MM.1S (cell line): ENCODE data around the gene PPP2R5B.

Experiments
- DNase-seq: peaks from one replicate; pipeline ENCODE4 v3.0.0-alpha.2; 2015
- H2AFZ ChIP-seq: fragments of 300-600 bp; sonication (generic); 2 replicates; pipeline ENCODE4 v1.6.0; 2016; ENCODE audit warnings: antibody characterized with exemption, low read length
- H3F3A ChIP-seq: fragments of 300-600 bp; sonication (generic); 2 replicates; pipeline ENCODE4 v1.6.1; 2016; ENCODE audit warnings: mild to moderate bottlenecking, antibody characterized with exemption, low read length, moderate library complexity, mixed read lengths; ENCODE audit not compliant: insufficient read depth
- H3K27ac ChIP-seq: fragments of 300-600 bp; sonication (generic); 2 replicates; pipeline ENCODE4 v1.5.1; 2016; ENCODE audit warnings: mild to moderate bottlenecking, low read length
- H3K27me3 ChIP-seq: fragments of 300-600 bp; sonication (generic); replicated peaks from 2 replicates; pipeline ENCODE4 v1.6.0; 2016; ENCODE audit warnings: low read length; ENCODE audit not compliant: insufficient read depth
- H3K36me3 ChIP-seq: fragments of 300-600 bp; sonication (generic); replicated peaks from 2 replicates; pipeline ENCODE4 v1.6.1; 2016; ENCODE audit warnings: mild to moderate bottlenecking, low read length, mixed read lengths; ENCODE audit not compliant: insufficient read depth
- H3K4me1 ChIP-seq: fragments of 300-600 bp; sonication (generic); 2 replicates; pipeline ENCODE4 v1.6.1; 2016; ENCODE audit warnings: low read length, mixed read lengths
- H3K4me2 ChIP-seq: fragments of 300-600 bp; sonication (generic); 2 replicates; pipeline ENCODE4 v1.6.0; 2016; ENCODE audit warnings: low read depth, low read length
- H3K4me3 ChIP-seq: fragments of 300-600 bp; sonication (generic); 2 replicates; pipeline ENCODE4 v1.5.1; 2016; ENCODE audit warnings: low read length, mixed read lengths
- H3K79me2 ChIP-seq: fragments of 300-600 bp; sonication (generic); 2 replicates; pipeline ENCODE4 v1.6.1; 2016; ENCODE audit warnings: mixed run types, low read length, mixed read lengths
- H3K9ac ChIP-seq: fragments of 300-600 bp; sonication (generic); 2 replicates; pipeline ENCODE4 v1.6.1; 2016; ENCODE audit warnings: low read length, mixed read lengths
- H3K9me2 ChIP-seq: fragments of 300-600 bp; sonication (generic); replicated peaks from 2 replicates; pipeline ENCODE4 v1.6.1; 2016; ENCODE audit warnings: mild to moderate bottlenecking, low read length, mixed read lengths; ENCODE audit not compliant: insufficient read depth
- H3K9me3 ChIP-seq: fragments of 300-600 bp; sonication (generic); replicated peaks from 2 replicates; pipeline ENCODE4 v1.6.1; 2016; ENCODE audit warnings: mild to moderate bottlenecking, low read length, mixed read lengths; ENCODE audit not compliant: insufficient read depth
- H4K20me1 ChIP-seq: fragments of 300-600 bp; sonication (generic); 2 replicates; pipeline ENCODE4 v1.6.1; 2016; ENCODE audit warnings: mild to moderate bottlenecking, low read length, moderate library complexity, mixed read lengths; ENCODE audit not compliant: insufficient read depth
- EZH2 ChIP-seq: fragments of 300-600 bp; sonication (generic); optimal IDR thresholded peaks from 2 replicates; pipeline ENCODE3; 2017; ENCODE audit warnings: low read depth, mild to moderate bottlenecking, antibody characterized with exemption, low read length, mixed read lengths
- EZH2phosphoT487 ChIP-seq: fragments of 300-600 bp; sonication (generic); IDR thresholded peaks from 2 replicates; pipeline ENCODE4 v1.6.1; 2018; ENCODE audit warnings: antibody characterized with exemption, low read length
- TF ChIP-seq, protein P1 (sequence below): fragments of 300-600 bp; sonication (generic); IDR thresholded peaks from 2 replicates; pipeline ENCODE4 v1.5.1; 2016; ENCODE audit warnings: antibody characterized with exemption, low read length, mixed read lengths

PPP2R5B gene

DNA sequence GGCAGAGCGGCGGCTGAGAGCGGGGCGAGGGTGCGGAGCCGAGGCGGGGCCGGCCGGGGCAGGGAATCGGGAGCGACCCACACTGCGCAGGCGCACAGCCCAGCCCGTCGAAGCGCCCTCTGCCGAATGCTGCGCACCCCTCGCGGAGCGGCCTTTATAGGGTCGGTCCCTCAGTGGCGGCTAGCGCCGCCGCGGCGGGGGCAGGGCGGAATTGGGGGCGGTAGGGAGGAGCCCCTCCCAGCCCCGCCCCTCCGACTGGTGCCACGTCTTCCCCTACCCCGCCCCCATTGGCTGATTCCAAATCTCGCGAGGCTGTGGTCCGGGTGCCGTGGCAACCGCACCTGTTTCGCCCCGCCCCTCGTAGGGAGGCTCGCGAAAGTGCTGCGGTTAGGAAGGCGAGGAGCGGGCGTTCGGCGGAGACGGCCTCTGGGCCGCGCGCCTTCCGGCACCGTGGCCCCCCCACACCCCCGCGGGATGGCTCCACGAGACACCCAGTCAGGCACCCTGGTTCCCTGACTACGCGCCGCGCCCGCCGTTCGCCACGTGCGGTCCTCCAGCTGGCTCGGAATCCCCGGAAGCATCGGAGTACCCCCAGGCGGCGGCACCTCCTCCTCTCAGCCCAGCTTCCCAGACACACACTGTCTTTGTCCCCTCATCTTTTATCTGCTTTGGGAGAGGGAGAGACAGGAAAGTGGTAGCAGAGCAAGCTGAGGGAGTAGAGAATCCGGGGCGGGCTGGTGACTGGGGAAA is 45.8 kb upstream of the PPP2R5B start, which contains the start of gene EHD1:
EHD1 (minus strand) TSS at position 128 of the 750 bp plus-strand sequence. CDS start 157 bp downstream, outside the sequence.
- Histone ChIP-seq H3K79me2 (peaks cover 41% of the 10 kb centered on the region), H3K4me3 (peak within 1 kb of the TSS; percentile 96), H3F3A (peaks cover 16% of the 10 kb centered on the region), H2AFZ (peak within 1 kb of the TSS; percentile 88), H3K9me3 (no peaks in the 10 kb centered on the region), H3K27me3 (peaks cover 22% of the 10 kb centered on the region), H3K36me3 (no peaks in the 10 kb centered on the region), H3K27ac (peak within 1 kb of the TSS; percentile 48), H4K20me1 (no peaks in the 10 kb centered on the region), H3K9ac (peak within 1 kb of the TSS; percentile 76), H3K4me2 (peak within 1 kb of the TSS; percentile 99), H3K9me2 (no peaks in the 10 kb centered on the region), H3K4me1 (peaks cover 30% of the 10 kb centered on the region)
- peak; percentile 99 for DNase-seq
- TF ChIP-seq, protein P1, sequence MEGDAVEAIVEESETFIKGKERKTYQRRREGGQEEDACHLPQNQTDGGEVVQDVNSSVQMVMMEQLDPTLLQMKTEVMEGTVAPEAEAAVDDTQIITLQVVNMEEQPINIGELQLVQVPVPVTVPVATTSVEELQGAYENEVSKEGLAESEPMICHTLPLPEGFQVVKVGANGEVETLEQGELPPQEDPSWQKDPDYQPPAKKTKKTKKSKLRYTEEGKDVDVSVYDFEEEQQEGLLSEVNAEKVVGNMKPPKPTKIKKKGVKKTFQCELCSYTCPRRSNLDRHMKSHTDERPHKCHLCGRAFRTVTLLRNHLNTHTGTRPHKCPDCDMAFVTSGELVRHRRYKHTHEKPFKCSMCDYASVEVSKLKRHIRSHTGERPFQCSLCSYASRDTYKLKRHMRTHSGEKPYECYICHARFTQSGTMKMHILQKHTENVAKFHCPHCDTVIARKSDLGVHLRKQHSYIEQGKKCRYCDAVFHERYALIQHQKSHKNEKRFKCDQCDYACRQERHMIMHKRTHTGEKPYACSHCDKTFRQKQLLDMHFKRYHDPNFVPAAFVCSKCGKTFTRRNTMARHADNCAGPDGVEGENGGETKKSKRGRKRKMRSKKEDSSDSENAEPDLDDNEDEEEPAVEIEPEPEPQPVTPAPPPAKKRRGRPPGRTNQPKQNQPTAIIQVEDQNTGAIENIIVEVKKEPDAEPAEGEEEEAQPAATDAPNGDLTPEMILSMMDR, result peak; percentile 49
- TF ChIP-seq EZH2 (no peak), EZH2phosphoT487 (no peak)

DNA sequence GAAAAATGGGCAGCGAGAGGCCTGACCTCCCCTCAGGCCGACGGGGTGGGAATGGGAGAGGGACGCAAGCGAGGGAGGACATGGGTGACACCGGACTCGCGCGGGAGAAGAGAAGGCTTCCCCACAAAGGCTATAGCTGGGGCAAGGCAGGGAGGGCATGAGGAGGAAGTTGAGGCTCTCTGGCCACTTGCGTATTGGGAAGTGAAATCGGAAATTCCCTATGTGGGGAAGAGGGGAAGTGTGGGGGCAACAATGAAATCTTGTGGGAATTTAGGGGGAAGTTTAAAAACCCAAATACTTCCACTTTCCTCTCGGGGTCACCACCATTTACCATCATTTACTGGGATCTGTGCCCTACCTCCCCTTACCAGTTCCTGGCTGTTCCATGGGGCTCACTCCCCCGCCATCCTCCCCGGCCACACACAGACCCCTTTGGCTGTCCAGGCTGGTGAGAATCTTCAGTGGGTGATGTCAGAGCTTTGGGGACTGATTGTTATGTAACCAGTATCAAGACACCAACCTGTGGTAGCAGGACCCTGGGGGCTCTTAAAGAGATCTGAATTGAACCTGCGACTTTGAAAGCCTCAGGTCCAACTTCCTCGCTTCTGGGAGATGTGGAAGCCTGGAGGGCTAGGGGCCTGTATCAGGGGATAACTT is 45.1 kb upstream of the PPP2R5B start:
- Histone ChIP-seq H2AFZ (peak overlapping the region; percentile 81), H3K27me3 (peaks cover 28% of the 10 kb centered on the region), H3K4me2 (peak overlapping the region; percentile 97), H3K9me3 (no peaks in the 10 kb centered on the region), H3K36me3 (no peaks in the 10 kb centered on the region), H3F3A (peaks cover 16% of the 10 kb centered on the region), H3K4me1 (peaks cover 30% of the 10 kb centered on the region), H3K9ac (peak overlapping the region; percentile 69), H4K20me1 (no peaks in the 10 kb centered on the region), H3K9me2 (no peaks in the 10 kb centered on the region), H3K4me3 (peak overlapping the region; percentile 83), H3K79me2 (peaks cover 38% of the 10 kb centered on the region), H3K27ac (peak overlapping the region; percentile 48; the same call in 1 of the 2 replicates)
- no peak for DNase-seq
- TF ChIP-seq, protein P1, result no peak
- no peak for TF ChIP-seq EZH2
- no peak for TF ChIP-seq EZH2phosphoT487

DNA sequence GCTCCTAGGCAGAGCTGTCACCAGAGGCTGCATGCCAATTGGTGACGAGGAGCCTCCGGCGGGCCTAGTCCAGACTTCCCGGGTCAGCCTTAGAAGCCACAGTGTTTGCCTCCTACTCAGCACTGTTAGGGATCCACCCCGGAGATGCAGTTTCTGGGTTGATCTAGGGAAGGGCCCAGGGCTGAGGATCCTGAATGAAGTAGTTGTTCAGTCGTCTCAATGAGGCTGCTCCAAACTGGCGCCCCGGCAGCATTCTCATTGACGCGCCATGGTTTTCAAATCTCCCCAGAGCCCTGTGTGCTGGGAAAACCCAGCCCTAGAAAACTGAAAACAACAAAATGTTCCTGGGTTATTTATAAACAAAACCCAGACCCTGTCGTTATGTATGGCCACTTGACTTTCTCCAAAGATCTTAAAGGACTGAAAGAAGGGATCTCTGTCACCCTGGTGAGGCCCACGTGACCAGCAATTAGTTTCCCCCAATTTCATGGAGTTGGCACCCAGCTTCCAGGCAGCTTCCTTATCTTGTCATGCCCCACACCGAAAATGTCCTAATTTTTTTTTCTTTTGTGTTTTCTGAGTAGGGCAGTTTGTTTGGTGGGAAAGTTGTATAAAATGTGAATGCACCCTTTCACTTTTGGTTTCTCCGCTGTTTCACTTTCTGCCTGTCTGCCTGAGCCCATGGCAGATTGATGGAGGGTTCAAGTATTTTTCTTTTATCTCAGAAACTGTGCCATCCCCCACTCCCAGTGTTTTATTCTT is 44.1 kb upstream of the PPP2R5B start:
- Histone ChIP-seq H4K20me1 (no peaks in the 10 kb centered on the region), H3K9me2 (no peaks in the 10 kb centered on the region), H3K9me3 (no peaks in the 10 kb centered on the region), H3K4me2 (peak overlapping the region; percentile 77), H3K27me3 (peaks cover 39% of the 10 kb centered on the region), H3K4me3 (peak overlapping the region; percentile 38; the same call in 1 of the 2 replicates), H3K27ac (no peak overlapping the region), H3K36me3 (no peaks in the 10 kb centered on the region), H3K9ac (no peak overlapping the region), H2AFZ (no peak overlapping the region), H3F3A (peaks cover 16% of the 10 kb centered on the region), H3K4me1 (peaks cover 30% of the 10 kb centered on the region), H3K79me2 (peaks cover 28% of the 10 kb centered on the region)
- DNase-seq, result peak; percentile 66
- TF ChIP-seq EZH2 (no peak), EZH2phosphoT487 (peak; percentile 81; the same call in 1 of the 2 replicates)
- TF ChIP-seq, protein P1, result no peak
